K562 (cell line): ENCODE measurements around the gene TRMT1.
A peak's percentile ranks its signal among the peaks of the same experiment; 100 is the strongest.

Experiments
- POLR2AphosphoS5 ChIP-seq: IDR thresholded peaks from 2 replicates; pipeline ENCODE4 v1.6.1; 2011; ENCODE audit warnings: mild to moderate bottlenecking, low read depth, low read length, moderate library complexity; ENCODE audit not compliant: control insufficient read depth, insufficient read depth
- ZNF785 ChIP-seq: fragments of 250-450 bp; sonication (Bioruptor Pico); IDR thresholded peaks from 2 replicates; pipeline ENCODE4 v1.4.0; 2020; ENCODE audit warnings: mild to moderate bottlenecking
- TF ChIP-seq, protein P1 (sequence below): sonication (generic); formaldehyde crosslinking; IDR thresholded peaks from 2 replicates; pipeline ENCODE4 v1.8.1; 2023; ENCODE audit warnings: mild to moderate bottlenecking, missing genetic modification reagents
- TF ChIP-seq, protein P2 (sequence below): fragments of 450-650 bp; formaldehyde crosslinking; IDR thresholded peaks from 2 replicates; pipeline ENCODE4 v1.4.0; 2022; ENCODE audit warnings: missing genetic modification characterization

DNA sequence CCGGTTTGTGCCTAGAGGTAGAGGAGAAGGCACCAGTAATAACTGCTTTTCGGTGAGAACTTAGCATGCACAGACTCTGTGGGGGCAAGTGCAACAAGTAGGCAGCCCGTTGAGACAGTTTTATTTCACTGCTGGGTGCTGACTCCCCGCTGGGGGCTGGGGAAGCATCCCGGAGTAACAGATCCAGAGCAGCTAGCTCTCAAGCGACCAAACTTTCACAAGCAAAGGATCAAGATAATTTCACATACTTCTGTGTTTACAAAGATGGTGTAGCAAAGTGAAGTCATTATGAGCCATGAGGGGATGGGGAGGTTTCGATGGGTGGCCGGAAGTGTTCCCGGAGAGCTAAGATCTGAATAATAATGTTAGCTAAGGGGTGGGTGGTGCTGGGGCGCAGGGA is 4.3 kb upstream of the TRMT1 start:
- TF ChIP-seq, protein P1, sequence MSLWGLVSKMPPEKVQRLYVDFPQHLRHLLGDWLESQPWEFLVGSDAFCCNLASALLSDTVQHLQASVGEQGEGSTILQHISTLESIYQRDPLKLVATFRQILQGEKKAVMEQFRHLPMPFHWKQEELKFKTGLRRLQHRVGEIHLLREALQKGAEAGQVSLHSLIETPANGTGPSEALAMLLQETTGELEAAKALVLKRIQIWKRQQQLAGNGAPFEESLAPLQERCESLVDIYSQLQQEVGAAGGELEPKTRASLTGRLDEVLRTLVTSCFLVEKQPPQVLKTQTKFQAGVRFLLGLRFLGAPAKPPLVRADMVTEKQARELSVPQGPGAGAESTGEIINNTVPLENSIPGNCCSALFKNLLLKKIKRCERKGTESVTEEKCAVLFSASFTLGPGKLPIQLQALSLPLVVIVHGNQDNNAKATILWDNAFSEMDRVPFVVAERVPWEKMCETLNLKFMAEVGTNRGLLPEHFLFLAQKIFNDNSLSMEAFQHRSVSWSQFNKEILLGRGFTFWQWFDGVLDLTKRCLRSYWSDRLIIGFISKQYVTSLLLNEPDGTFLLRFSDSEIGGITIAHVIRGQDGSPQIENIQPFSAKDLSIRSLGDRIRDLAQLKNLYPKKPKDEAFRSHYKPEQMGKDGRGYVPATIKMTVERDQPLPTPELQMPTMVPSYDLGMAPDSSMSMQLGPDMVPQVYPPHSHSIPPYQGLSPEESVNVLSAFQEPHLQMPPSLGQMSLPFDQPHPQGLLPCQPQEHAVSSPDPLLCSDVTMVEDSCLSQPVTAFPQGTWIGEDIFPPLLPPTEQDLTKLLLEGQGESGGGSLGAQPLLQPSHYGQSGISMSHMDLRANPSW (CRISPR knock-in tag) = no peak
- TF ChIP-seq ZNF785 (no peak), POLR2AphosphoS5 (0 out of 2 replicates have a peak, but pooled peaks have one; percentile 4)
- TF ChIP-seq, protein P2, sequence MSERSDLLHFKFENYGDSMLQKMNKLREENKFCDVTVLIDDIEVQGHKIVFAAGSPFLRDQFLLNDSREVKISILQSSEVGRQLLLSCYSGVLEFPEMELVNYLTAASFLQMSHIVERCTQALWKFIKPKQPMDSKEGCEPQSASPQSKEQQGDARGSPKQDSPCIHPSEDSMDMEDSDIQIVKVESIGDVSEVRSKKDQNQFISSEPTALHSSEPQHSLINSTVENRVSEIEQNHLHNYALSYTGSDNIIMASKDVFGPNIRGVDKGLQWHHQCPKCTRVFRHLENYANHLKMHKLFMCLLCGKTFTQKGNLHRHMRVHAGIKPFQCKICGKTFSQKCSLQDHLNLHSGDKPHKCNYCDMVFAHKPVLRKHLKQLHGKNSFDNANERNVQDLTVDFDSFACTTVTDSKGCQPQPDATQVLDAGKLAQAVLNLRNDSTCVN = no peak
